Endothelial cell of umbilical vein (primary cell): ENCODE measurements around the gene HOXB7.

ENCODE experiments used
- CTCF ChIP-seq, 2 donors: IDR thresholded peaks; 1 replicate in 1 of 2; 2 replicates in 1 of 2; pipeline ENCODE4 v1.5.1; 2011; ENCODE audit warnings: low read length in 2 of 2, mild to moderate bottlenecking in 2 of 2, moderate library complexity in 2 of 2, control low read depth in 1 of 2, inconsistent platforms in 1 of 2, low read depth in 1 of 2; ENCODE audit not compliant: insufficient read depth in 1 of 2; ENCODE audit errors: extremely low read depth in 1 of 2
- POLR2AphosphoS5 ChIP-seq: IDR thresholded peaks from 2 replicates; pipeline ENCODE4 v1.6.1; 2012; ENCODE audit warnings: low read depth, mild to moderate bottlenecking, control low read depth, low read length, moderate library complexity; ENCODE audit not compliant: insufficient read depth

GRCh38 chr17:48563867-48564187, 47.0 kb downstream of the HOXB7 start:
- TF ChIP-seq POLR2AphosphoS5 (no peak), CTCF (IDR thresholded peaks at IDR 0.05; ENCODE audit: extremely low read depth in 1 of 2, insufficient read depth in 1 of 2, low read depth in 1 of 2, low read length in 2 of 2) (no peak)
